Fibroblast of pulmonary artery (primary cell): Measurements from ENCODE around the gene SREBF1.

Source experiments
- DNase-seq: peaks from one replicate; pipeline ENCODE4 v3.0.0-alpha.2; 2010; ENCODE audit warnings: low read depth
- H3K4me3 ChIP-seq: replicated peaks from 2 replicates; pipeline ENCODE4 v1.5.1; 2011; ENCODE audit warnings: low read depth, mild to moderate bottlenecking, control low read depth, low read length, moderate library complexity
- TF ChIP-seq, protein P1 (sequence below): IDR thresholded peaks from 2 replicates; pipeline ENCODE4 v1.5.1; 2011; ENCODE audit warnings: mild to moderate bottlenecking, control low read depth, low read length, inconsistent platforms; ENCODE audit errors: missing control alignments

SREBF1 gene

DNA sequence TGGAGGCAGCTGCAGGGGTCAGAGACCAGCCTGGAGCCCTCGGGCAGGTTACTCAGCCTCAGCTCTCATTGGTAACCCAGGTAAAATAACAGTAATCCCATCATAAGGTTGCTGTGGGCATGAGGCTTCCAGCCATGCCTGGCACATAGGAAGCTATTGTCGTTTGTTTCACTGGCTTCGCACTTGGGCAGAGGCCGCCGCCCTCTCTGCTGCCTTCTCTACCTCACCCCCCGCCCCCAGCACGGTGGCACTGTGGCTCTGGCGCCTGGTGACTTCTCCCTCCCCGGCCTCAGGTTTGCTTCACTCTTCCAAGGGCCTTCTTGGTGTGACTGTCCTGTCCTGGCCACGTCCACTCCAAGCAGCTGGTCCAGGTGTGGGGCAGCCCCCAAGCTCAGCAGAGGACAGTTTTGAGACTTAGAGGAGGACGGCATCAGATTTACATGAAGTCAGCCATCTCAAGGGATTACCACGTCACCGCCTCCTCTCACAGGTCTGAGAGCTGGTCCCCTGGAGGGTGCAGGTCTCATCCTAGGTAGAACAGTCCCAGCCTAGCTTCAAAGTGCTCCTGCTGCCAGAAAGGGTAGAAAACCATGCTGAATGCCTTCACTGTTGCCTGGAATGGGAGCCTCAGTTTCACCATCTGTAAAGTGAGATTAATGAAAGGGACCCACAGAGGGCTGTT is 34.8 kb downstream of the SREBF1 start:
- no peak for DNase-seq
- H3K4me3 ChIP-seq: no peak overlapping the region
- TF ChIP-seq, protein P1, sequence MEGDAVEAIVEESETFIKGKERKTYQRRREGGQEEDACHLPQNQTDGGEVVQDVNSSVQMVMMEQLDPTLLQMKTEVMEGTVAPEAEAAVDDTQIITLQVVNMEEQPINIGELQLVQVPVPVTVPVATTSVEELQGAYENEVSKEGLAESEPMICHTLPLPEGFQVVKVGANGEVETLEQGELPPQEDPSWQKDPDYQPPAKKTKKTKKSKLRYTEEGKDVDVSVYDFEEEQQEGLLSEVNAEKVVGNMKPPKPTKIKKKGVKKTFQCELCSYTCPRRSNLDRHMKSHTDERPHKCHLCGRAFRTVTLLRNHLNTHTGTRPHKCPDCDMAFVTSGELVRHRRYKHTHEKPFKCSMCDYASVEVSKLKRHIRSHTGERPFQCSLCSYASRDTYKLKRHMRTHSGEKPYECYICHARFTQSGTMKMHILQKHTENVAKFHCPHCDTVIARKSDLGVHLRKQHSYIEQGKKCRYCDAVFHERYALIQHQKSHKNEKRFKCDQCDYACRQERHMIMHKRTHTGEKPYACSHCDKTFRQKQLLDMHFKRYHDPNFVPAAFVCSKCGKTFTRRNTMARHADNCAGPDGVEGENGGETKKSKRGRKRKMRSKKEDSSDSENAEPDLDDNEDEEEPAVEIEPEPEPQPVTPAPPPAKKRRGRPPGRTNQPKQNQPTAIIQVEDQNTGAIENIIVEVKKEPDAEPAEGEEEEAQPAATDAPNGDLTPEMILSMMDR: no peak

DNA sequence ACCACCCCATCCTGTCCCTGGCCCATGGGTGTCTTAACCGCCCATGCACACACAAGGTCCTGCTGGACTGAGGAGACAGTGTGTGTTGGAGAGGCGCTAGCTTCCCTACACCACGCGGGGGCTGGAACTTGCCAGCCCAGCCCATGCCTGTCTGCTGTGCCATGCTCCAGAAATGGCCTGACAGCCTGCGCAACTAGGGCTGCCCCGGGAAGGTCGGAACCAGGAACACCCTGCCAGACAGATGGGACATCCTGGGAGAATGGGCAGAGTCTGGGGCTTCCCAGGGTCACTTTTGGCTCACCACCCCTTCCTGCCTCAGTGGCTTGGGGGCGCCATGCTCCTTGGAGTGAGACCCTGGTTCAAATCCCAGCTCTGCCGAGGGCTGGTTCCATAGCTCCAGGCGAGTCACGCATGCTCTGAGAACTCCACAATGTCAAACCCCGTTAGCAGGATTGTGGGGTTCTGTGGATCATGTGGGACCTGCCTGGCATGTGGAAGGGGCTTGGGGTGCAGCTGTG is 36.2 kb downstream of the SREBF1 start:
- TF ChIP-seq, protein P1: no peak
- H3K4me3 ChIP-seq: no peak overlapping the region
- DNase-seq: no peak

DNA sequence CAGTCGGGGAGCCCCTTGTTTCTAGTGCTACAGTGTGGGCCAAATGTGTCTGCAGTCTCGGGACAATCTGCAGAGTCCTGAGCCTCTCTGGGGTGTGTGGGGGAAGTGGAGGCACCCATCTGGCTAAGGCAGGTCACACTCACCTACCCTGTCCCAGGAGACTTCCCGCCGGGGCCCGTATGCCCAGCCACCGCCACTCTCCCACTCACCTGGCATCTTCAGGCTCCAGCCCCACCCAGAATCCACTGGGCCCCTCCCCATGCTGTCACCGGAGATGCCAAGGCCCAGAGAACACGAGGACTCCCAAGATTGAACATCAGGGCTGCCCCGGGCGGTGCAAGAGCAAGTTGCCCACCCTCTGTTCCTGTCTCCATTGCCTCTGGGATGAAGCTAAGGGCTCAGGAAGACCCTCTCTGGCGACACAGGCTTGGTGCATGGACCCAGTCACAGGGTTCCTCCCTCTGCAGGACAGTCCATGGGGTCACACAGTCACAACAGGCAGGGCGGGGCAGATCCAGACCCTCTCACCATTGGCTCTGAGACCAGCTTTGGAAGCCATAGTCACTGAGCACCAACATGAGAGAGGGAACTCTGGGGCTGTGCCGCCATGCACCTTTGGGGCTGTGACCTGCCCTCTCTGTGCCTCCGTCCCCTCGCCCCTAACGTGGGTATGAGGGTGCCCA is 38.1 kb downstream of the SREBF1 start:
- no peak for DNase-seq
- TF ChIP-seq, protein P1: no peak
- H3K4me3 ChIP-seq: no peak overlapping the region

DNA sequence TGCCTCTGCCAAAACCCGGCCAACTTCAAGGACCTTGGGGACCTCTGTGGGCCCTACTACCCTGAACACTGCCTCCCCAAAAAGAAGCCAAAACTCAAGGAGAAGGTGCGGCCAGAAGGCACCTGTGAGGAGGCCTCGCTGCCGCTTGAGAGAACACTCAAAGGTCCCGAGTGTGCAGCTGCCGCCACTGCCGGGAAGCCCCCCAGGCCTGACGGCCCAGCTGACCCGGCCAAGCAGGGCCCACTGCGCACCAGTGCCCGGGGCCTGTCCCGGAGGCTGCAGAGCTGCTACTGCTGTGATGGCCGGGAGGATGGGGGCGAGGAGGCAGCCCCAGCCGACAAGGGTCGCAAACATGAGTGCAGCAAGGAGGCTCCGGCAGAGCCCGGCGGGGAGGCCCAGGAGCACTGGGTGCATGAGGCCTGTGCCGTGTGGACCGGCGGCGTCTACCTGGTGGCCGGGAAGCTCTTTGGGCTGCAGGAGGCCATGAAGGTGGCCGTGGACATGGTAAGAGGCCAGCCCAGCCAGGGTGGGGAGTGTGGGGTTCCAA is 38.7 kb downstream of the SREBF1 start:
- H3K4me3 ChIP-seq: no peak overlapping the region
- DNase-seq: no peak
- TF ChIP-seq, protein P1: no peak

DNA sequence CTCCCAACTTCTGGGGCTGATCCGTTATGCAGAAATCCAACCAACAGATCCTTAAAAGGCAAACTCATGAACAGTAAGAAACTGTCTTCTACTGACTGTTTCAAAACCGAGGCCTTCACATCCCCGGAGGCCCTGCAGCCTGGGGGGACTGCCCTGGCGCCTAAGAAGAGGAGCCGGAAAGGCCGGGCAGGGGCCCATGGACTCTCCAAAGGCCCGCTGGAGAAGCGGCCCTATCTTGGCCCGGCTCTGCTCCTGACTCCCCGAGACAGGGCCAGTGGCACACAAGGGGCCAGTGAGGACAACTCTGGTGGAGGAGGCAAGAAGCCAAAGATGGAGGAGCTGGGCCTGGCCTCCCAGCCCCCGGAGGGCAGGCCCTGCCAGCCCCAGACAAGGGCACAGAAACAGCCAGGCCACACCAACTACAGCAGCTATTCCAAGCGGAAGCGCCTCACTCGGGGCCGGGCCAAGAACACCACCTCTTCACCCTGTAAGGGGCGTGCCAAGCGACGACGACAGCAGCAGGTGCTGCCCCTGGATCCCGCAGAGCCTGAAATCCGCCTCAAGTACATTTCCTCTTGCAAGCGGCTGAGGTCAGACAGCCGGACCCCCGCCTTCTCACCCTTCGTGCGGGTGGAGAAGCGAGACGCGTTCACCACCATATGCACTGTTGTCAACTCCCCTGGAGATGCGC is 39.5 kb downstream of the SREBF1 start:
- no peak for DNase-seq
- TF ChIP-seq, protein P1: no peak
- H3K4me3 ChIP-seq: no peak overlapping the region

DNA sequence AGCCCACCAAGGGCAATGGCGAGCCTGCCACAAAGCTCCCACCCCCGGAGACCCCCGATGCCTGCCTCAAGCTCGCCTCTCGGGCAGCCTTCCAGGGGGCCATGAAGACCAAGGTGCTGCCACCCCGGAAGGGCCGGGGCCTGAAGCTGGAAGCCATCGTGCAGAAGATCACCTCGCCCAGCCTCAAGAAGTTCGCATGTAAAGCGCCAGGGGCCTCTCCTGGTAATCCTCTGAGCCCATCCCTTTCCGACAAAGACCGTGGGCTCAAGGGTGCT is 40.1 kb downstream of the SREBF1 start:
- H3K4me3 ChIP-seq: no peak overlapping the region
- DNase-seq: no peak
- TF ChIP-seq, protein P1: no peak
